ENCODE results near the gene EGFL7. TPM values are rescaled to one million over a fixed set of nuclear protein-coding genes. Genes with fewer than 3 reads are reported as not detected.

The EGFL7 gene
- total and polyA plus RNA-seq, 7 donors: 34.7 to 73.4 (median 48.6) TPM

DNA sequence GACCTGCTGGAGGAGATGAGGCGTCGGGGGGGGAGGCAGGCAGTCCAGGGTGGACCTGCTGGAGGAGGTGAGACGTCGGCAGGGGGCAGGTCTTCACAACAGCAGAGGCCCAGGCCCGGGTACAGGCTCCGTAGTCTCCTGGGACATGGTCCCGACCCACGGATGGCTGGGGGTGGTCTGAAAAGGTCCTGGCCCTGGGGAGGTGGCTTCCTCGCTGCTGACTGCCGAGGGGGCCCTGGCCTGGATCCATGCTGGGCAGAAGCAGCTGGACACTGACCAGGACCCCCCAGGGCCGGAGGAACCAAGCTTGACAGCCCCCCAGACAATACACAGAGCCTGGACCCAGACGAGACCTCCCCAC, 8.5 kb downstream of the EGFL7 start:
- Histone ChIP-seq H3K36me3 (ENCODE audit: insufficient read depth in 1 of 2, low read depth in 1 of 2) (peaks cover 0 to 26% of the 10 kb centered on the region in 2 donors), H3K27me3 (ENCODE audit: insufficient read depth in 3 of 3, low read length in 2 of 3) (peaks cover 0 to 8% (median 0%) of the 10 kb centered on the region in 3 donors), H3K4me1 (no peaks in the 10 kb centered on the region), H3K27ac (no peak overlapping the region), H3K9me3 (no peaks in the 10 kb centered on the region), H3K4me3 (no peak overlapping the region)
- intact Hi-C loops (cut with DNase I): no loop called here
- ATAC-seq: no peak
- DNase-seq: no peak
- 24 to 28% (median 25%) methylated on average over 8 to 12 of the region's 12 CpGs for WGBS, 3 donors
- TF ChIP-seq, protein P1, sequence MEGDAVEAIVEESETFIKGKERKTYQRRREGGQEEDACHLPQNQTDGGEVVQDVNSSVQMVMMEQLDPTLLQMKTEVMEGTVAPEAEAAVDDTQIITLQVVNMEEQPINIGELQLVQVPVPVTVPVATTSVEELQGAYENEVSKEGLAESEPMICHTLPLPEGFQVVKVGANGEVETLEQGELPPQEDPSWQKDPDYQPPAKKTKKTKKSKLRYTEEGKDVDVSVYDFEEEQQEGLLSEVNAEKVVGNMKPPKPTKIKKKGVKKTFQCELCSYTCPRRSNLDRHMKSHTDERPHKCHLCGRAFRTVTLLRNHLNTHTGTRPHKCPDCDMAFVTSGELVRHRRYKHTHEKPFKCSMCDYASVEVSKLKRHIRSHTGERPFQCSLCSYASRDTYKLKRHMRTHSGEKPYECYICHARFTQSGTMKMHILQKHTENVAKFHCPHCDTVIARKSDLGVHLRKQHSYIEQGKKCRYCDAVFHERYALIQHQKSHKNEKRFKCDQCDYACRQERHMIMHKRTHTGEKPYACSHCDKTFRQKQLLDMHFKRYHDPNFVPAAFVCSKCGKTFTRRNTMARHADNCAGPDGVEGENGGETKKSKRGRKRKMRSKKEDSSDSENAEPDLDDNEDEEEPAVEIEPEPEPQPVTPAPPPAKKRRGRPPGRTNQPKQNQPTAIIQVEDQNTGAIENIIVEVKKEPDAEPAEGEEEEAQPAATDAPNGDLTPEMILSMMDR (IDR thresholded peaks at IDR 0.05): no peak

DNA sequence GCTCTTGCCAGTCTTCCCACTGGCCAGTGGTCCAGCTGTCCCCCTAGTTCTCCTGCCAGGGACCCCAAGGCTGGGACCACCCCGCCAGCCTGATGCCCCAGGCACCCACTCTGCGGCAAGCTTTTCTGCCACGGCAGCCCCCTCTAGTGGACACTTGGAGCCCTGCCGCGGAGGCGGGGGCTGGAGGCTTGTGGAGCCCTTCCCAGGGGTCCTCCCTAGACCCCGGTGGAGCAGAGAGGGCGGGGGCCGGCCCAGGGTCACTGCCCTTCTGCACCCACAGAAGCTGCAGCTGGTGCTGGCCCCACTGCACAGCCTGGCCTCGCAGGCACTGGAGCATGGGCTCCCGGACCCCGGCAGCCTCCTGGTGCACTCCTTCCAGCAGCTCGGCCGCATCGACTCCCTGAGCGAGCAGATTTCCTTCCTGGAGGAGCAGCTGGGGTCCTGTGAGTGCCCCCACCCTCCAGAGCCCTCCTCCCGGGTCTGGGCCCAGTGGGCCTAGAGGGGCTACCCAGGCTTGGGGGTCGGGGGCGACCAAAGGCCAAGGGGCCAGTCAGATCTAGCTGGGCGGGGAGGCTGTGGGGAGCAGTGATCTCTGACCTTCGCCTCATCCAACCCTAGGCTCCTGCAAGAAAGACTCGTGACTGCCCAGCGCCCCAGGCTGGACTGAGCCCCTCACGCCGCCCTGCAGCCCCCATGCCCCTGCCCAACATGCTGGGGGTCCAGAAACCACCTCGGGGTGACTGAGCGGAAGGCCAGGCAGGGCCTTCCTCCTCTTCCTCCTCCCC, 9.1 kb downstream of the EGFL7 start:
- Histone ChIP-seq H3K9me3 (no peaks in the 10 kb centered on the region), H3K36me3 (ENCODE audit: insufficient read depth in 1 of 2, low read depth in 1 of 2) (peaks cover 0 to 32% of the 10 kb centered on the region in 2 donors), H3K27ac (no peak overlapping the region), H3K4me3 (no peak overlapping the region), H3K4me1 (no peaks in the 10 kb centered on the region), H3K27me3 (ENCODE audit: insufficient read depth in 3 of 3, low read length in 2 of 3) (peaks cover 0 to 8% (median 0%) of the 10 kb centered on the region in 3 donors)
- intact Hi-C loops (cut with DNase I): no loop called here
- peak; percentile 15 to 50 (median 25) for ATAC-seq
- DNase-seq: no peak
- TF ChIP-seq, protein P1 (IDR thresholded peaks at IDR 0.05): peak; percentile 66
- WGBS, 3 donors: 47 to 49% (median 49%) methylated on average over 26 to 27 of the region's 27 CpGs

DNA sequence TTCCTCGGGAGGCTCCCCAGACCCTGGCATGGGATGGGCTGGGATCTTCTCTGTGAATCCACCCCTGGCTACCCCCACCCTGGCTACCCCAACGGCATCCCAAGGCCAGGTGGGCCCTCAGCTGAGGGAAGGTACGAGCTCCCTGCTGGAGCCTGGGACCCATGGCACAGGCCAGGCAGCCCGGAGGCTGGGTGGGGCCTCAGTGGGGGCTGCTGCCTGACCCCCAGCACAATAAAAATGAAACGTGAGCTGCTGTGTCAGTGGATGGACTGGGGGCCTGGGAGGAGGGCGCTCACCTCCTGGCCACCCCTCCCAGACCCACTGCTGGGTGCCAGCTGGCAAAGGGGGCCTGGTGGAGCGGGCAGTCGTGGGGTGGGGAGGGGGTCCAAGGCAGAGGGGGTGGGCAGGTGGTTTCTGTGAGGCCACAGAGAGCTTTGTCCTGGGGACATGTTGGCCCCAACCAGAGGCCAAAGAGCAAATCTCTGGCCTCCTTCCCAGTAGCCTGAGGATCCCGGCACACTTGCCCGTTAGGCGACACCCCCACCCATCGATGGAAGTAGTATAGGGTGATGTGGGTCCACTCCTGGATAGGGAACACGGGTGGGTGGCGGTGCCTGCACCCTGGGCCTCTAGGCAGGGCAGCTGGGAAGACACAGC, 9.8 kb downstream of the EGFL7 start:
- intact Hi-C loops (cut with DNase I): no loop called here
- no peak overlapping the region for H3K27ac ChIP-seq
- no peak for ATAC-seq
- TF ChIP-seq, protein P1 (IDR thresholded peaks at IDR 0.05): no peak
- DNase-seq: no peak
- H3K4me3 ChIP-seq: no peak overlapping the region
- peaks cover 0 to 36% of the 10 kb centered on the region in 2 donors for H3K36me3 ChIP-seq (ENCODE audit: insufficient read depth in 1 of 2, low read depth in 1 of 2)
- H3K9me3 ChIP-seq: no peaks in the 10 kb centered on the region
- peaks cover 0 to 8% (median 0%) of the 10 kb centered on the region in 3 donors for H3K27me3 ChIP-seq (ENCODE audit: insufficient read depth in 3 of 3, low read length in 2 of 3)
- H3K4me1 ChIP-seq: no peaks in the 10 kb centered on the region
- WGBS, 3 donors: 49 to 52% (median 51%) methylated on average over 8 to 14 of the region's 14 CpGs

DNA sequence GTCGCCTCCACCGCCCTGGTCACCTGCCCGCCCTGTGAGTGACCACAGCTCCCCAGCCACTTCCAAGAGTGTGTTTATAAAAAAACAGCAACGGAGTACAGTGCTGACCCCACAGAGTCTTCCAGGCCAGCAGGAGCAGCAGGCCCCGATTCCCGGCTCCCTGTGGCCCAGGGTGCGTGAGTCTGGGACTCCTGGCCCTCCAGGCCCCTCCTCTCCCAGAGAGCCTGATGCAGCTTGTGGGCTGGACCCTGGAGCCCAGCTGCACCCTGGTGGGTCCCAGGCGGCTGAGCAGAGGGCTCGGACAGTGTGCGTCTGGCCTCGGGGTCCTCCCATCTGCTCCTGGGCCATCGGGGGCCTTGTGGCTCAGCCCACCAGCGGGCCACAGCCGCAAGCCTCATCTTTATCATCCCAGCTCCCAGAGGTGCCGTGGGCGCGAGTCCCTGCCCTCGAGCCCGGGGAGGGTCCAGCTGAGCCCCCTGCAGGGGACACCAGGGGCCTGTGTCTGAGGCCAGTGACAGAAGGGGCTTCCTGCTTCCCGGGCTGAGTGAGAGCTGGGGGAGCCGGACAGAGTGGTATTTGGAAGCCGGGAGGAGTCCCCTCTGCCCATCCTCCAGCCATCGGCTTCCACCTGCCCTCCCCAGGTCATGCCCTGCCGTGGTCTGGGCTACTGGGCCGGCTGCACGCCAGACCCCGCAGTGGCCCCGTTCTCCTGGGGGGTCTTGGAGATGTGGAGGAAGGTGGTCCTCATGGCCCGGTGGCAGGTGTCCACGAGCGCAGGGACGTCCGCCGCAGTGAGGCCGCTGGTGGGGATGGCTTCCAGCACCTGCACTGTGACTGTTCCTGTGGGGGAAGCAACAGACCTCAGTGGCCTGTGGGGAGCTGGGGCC, 10.6 kb downstream of the EGFL7 start:
- TF ChIP-seq, protein P1 (IDR thresholded peaks at IDR 0.05): no peak
- no peaks in the 10 kb centered on the region for H3K4me1 ChIP-seq
- H3K27ac ChIP-seq: no peak overlapping the region
- no peak overlapping the region for H3K4me3 ChIP-seq
- ATAC-seq: no peak
- intact Hi-C loops (cut with DNase I): no loop called here
- WGBS, 3 donors: 67 to 74% (median 73%) methylated on average over 24 to 35 of the region's 35 CpGs
- peaks cover 0 to 36% of the 10 kb centered on the region in 2 donors for H3K36me3 ChIP-seq (ENCODE audit: insufficient read depth in 1 of 2, low read depth in 1 of 2)
- no peaks in the 10 kb centered on the region for H3K9me3 ChIP-seq
- peaks cover 0 to 8% (median 0%) of the 10 kb centered on the region in 3 donors for H3K27me3 ChIP-seq (ENCODE audit: insufficient read depth in 3 of 3, low read length in 2 of 3)
- DNase-seq: no peak
